Measurements from ENCODE around the gene PRG2. TPM values are rescaled to one million over a fixed set of nuclear protein-coding genes. Genes with fewer than 3 reads are reported as not detected.

The PRG2 gene
- total and polyA plus RNA-seq, 2 of the 4 experiments (the other 2 are of a cell fraction) = not detected

GRCh38 chr11:57361926-57362325, 28.5 kb downstream of the PRG2 start:
- peaks cover 49% of the 10 kb centered on the region for H3K27me3 ChIP-seq (ENCODE audit: control insufficient read depth, insufficient read depth, low read length)
- ATAC-seq (ENCODE audit: low read depth) = no peak
- H3K18ac ChIP-seq (ENCODE audit: low read depth, low read length) = no peak overlapping the region
- no peak overlapping the region for H3K9ac ChIP-seq (ENCODE audit: low read depth, low read length)
- H2BK15ac ChIP-seq (ENCODE audit: low read depth, low read length) = no peak overlapping the region
- no peak overlapping the region for H4K91ac ChIP-seq (ENCODE audit: insufficient read depth, low read depth, low read length)
- H4K20me1 ChIP-seq (ENCODE audit: insufficient read depth, low read length) = no peaks in the 10 kb centered on the region
- H2BK5ac ChIP-seq (ENCODE audit: low read depth, low read length, poor library complexity, severe bottlenecking) = no peak overlapping the region
- H2AK9ac ChIP-seq (replicated peaks; ENCODE audit: low read depth, low read length, poor library complexity) = no peak overlapping the region
- CTCF ChIA-PET = no interaction called here
- H3K36me3 ChIP-seq (ENCODE audit: control insufficient read depth, insufficient read depth, low read length) = no peaks in the 10 kb centered on the region
- H3K4me3 ChIP-seq (ENCODE audit: insufficient read depth, low read depth, low read length) = no peak overlapping the region
- dilution Hi-C loops (cut with HindIII; ENCODE audit: low sequenced_read_pairs, unreplicated experiment) = no loop called here
- H3K9me1 ChIP-seq (ENCODE audit: insufficient read depth, low read length) = no peaks in the 10 kb centered on the region
- H3K4me2 ChIP-seq (ENCODE audit: low read depth, low read length) = no peak overlapping the region
- no peak overlapping the region for H3K27ac ChIP-seq (ENCODE audit: insufficient read depth, low read length)
- H2BK120ac ChIP-seq (ENCODE audit: low read depth, low read length) = no peak overlapping the region
- H3K79me1 ChIP-seq (ENCODE audit: low read depth in 1 of 2, low read length in 2 of 2) = no peaks in the 10 kb centered on the region
- H3K56ac ChIP-seq (ENCODE audit: extremely low read depth, insufficient read depth, low read length) = no peak overlapping the region
- no peak overlapping the region for H4K5ac ChIP-seq (ENCODE audit: low read depth, low read length)
- H3K9me3 ChIP-seq (ENCODE audit: control insufficient read depth, insufficient read depth, low read length) = peaks cover 3% of the 10 kb centered on the region; the same call in 1 of the 2 replicates
- BruUV-seq (replicated peaks) = no TSS peak
- in situ Hi-C loops (cut with MboI; ENCODE audit: low sequenced_read_pairs) = loop anchor here (25.0 kb wide), 1 partner anchor 525 kb away; no protein-coding TSS in a partner anchor
- H2AK5ac ChIP-seq (ENCODE audit: low read depth, low read length) = no peak overlapping the region
- no peak overlapping the region for H2BK20ac ChIP-seq (ENCODE audit: low read depth, low read length)
- intact Hi-C loops (cut with micrococcal nuclease) = no loop called here
- TF ChIP-seq RCOR1 (IDR thresholded peaks at IDR 0.05; ENCODE audit: insufficient replicate concordance, low read length) = no peak
- no peak for TF ChIP-seq CTCF (conservative IDR thresholded peaks at IDR 0.05; ENCODE audit: low read depth, low read length)
- TF ChIP-seq NFE2L2 (IDR thresholded peaks at IDR 0.05; ENCODE audit: low read depth, low read length) = no peak
- TF ChIP-seq CEBPB (IDR thresholded peaks at IDR 0.05; ENCODE audit: low read depth, low read length) = no peak
- no peak for TF ChIP-seq BHLHE40 (IDR thresholded peaks at IDR 0.05; ENCODE audit: low read depth, low read length)
- no peak for TF ChIP-seq USF2 (IDR thresholded peaks at IDR 0.05; ENCODE audit: low read depth, low read length)
- TF ChIP-seq MAFK (IDR thresholded peaks at IDR 0.05; ENCODE audit: low read depth, low read length) = no peak
- no peak for TF ChIP-seq SMC3 (IDR thresholded peaks at IDR 0.05; ENCODE audit: low read depth, low read length)
- TF ChIP-seq POLR2A (IDR thresholded peaks at IDR 0.05; ENCODE audit: low read depth, low read length) = no peak
- TF ChIP-seq CHD1 (IDR thresholded peaks at IDR 0.05; ENCODE audit: low read depth, low read length) = no peak
- TF ChIP-seq RFX5 (IDR thresholded peaks at IDR 0.05; ENCODE audit: low read depth, low read length) = no peak
- no peak for TF ChIP-seq ELK1 (IDR thresholded peaks at IDR 0.05; ENCODE audit: borderline replicate concordance, low read depth, low read length)
- TF ChIP-seq MXI1 (IDR thresholded peaks at IDR 0.05; ENCODE audit: borderline replicate concordance, low read depth, low read length) = no peak
- TF ChIP-seq RAD21 (IDR thresholded peaks at IDR 0.05; ENCODE audit: low read length) = no peak
- no peak for TF ChIP-seq MAZ (IDR thresholded peaks at IDR 0.05; ENCODE audit: borderline replicate concordance, low read depth, low read length)
- TF ChIP-seq FOS (IDR thresholded peaks at IDR 0.05; ENCODE audit: low read depth, low read length) = no peak
- no peak overlapping the region for H4K8ac ChIP-seq (ENCODE audit: low read depth in 2 of 2, low read length in 2 of 2)
- H3K14ac ChIP-seq (replicated peaks; ENCODE audit: low read depth, low read length) = no peak overlapping the region
- H3K4ac ChIP-seq (ENCODE audit: low read depth, low read length) = no peak overlapping the region
- POLR2A ChIA-PET (ENCODE audit: unreplicated experiment) = no interaction called here
- no peak overlapping the region for H3K23ac ChIP-seq (ENCODE audit: low read depth, low read length)
- DNase-seq = no peak
- H3K4me1 ChIP-seq (ENCODE audit: control insufficient read depth, insufficient read depth, low read length) = no peaks in the 10 kb centered on the region
- H2AFZ ChIP-seq (replicated peaks; ENCODE audit: low read length, poor library complexity) = no peak overlapping the region
- WGBS, 2 experiments (ENCODE audit: extremely low coverage in 2 of 2, insufficient read length in 1 of 2) = no CpG with 5 or more reads among the region's 3 CpGs
